HG03159 (cell line): ENCODE results near the gene WAS.

Experiments used
- ATAC-seq: cut with Tn5 transposase; IDR thresholded peaks from one replicate; pipeline ENCODE4 v1.9.1; 2021; ENCODE audit warnings: mild to moderate bottlenecking, moderate library complexity; ENCODE audit not compliant: unreplicated experiment

WAS gene

DNA sequence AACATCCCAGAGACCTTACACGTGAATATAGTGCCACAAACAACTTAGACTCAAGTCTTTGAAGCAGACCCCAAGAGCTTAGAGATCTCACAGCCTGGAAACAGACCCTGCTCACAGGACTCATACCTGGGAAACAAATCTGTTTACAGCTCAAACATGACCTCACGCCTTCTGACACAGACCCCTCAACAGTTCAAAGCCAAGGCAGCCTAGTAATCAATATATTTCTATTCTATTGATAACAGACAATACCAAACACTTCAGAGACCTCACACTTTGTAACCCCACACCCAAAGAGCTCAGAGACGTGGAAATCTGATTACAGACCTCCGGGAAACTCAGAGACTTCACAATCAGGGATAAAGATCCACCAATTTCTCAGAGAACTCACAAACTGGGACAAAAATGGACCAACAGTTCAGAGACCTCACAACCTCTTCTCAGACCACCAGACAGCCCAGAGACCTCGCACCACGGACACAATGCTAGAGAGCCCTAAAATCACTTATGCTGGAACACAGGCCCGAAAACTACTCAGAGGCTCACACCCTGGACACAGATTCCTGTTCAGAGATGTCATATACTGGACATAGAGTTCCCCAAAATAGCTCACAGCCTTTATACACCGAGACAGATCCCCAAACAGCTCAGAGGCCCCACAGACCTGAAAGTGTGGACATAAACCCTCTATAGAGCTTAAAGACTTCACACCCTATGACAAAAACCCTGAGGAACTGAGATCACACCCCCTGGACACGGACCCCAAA lies 27.7 kb downstream of the WAS start:
- no peak for ATAC-seq

DNA sequence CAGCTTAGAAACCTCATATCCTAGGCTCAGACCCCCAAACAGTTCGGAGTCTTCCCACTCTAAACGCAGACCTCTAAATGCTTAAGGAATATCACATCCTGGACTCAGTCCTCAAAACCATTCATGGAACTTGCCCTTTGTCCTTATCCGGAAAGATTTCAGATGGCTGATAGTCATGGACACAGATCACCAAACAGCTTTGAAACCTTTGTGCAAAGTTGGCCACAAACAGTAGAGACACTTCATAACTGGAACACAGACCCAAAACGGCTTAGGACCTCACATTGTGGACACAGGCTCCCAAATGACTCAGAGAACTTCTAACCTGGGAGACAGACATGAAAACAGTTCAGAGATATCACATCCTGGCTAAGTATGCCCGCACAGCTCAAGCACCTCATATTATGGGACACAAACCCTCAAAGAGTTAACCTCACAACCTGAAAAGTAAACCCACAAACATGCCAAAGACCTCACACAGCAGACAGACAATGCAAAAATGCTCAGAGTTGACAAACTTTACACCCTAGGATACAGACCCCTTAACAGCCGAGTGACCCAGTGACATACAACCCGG lies 28.4 kb downstream of the WAS start:
- no peak for ATAC-seq

DNA sequence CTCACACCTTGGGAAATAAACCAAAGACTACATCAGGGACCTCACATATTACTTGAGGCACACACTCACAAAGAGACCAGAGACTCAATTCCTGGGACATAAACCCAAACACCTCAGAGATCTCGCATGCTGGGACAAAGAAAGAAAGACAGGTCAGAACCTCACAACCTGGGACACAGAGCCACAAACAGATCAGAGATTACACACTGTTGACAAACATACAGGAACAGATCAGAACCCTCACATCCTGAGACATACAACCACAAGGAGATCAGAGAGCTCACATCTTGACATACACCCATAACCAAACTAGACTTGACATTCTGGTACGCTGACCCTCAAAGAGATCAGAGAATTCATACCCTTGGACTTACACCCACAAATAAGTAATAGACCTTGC lies 30.2 kb downstream of the WAS start:
- ATAC-seq, result no peak

- ATAC-seq, result no peak
Measured at GRCh38 chrX:48714573-48714972, 31.0 kb downstream of the WAS start.

DNA sequence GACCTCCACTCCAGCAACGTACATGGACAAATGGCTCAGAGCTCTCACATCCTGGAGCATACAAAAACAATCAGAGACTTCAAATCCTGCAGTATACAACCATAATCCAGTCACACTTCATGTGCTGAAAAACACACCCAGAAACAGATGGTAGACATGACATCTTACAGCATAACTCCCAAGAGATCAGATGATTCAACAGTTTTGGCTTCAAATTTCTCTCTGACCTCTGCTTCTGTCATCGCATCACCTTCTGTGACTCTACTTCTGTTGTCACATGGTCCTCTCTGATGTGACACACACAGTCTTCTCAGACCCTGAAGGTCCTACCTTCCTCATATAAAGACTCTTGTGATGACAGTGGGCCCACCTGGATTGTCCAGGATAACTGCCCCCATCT lies 31.5 kb downstream of the WAS start:
- no peak for ATAC-seq

DNA sequence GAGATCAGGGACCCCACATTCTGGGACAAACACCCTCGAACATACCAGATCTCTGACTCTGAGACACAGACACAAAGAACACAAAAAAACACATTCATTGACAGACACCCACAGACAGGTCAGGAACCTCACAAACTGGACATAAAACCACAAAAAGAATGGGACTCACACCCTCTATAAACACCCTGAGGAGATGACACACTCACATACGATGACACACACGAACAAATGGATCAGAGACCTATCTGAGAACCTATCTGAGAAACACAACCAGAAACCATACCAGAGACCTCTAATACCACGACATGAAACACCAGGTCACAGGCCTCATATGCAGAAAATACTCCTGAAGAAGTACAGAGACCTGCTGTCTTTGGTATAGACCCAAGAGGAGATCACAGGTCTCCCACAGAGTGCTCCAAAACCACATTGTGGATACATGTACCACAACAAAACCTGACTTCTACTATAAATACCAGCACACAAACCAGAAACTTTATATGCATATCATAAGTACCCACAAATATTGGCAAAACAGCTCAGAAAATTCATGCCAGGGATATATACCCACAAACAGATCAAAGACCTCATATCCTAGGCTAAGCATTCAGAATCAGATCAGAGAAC lies 32.4 kb downstream of the WAS start:
- no peak for ATAC-seq

- ATAC-seq, result no peak
Measured at GRCh38 chrX:48719958-48720357, 36.4 kb downstream of the WAS start.

- no peak for ATAC-seq
Measured at GRCh38 chrX:48720577-48721250, 37.1 kb downstream of the WAS start.

DNA sequence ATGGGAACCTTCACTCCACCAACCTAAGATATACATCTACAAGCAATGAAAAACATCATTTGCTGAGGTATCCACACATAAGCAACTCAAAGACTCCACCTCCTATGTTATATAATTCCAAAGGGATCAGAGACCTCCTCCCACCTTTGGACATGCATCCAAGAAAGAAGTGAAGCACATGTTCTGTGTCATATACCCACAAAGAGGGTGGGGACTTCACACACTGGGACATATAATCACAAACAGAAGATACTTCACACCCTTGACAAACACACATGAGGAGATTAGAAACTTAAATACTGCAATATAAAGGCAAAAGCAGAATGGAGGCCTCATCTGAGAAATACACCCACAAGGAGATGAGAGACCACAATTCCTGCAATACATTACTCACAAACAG lies 38.3 kb downstream of the WAS start:
- ATAC-seq, result no peak

- ATAC-seq, result no peak
Measured at GRCh38 chrX:48726596-48726995, 43.0 kb downstream of the WAS start.

DNA sequence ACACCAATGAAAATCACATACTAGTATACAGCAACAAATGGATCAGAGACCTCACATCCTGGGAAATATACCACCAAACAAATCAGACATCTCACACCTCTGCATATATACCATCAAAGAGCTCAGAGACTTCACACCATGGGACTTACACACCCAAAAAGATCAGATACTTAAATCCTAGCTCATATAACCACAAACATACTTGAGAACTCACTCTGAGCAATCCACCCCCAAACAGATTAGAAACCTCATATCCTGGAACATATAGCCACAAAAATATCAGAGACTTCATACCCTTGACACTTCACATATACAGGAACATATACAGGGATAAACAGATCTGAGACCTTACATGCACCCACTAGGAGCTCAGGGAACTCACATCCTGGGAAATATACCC lies 45.1 kb downstream of the WAS start:
- no peak for ATAC-seq

GRCh38 chrX:48736303-48736702 lies 52.7 kb downstream of the WAS start:
- no peak for ATAC-seq

- no peak for ATAC-seq
Measured at GRCh38 chrX:48736878-48737212, 53.2 kb downstream of the WAS start.

DNA sequence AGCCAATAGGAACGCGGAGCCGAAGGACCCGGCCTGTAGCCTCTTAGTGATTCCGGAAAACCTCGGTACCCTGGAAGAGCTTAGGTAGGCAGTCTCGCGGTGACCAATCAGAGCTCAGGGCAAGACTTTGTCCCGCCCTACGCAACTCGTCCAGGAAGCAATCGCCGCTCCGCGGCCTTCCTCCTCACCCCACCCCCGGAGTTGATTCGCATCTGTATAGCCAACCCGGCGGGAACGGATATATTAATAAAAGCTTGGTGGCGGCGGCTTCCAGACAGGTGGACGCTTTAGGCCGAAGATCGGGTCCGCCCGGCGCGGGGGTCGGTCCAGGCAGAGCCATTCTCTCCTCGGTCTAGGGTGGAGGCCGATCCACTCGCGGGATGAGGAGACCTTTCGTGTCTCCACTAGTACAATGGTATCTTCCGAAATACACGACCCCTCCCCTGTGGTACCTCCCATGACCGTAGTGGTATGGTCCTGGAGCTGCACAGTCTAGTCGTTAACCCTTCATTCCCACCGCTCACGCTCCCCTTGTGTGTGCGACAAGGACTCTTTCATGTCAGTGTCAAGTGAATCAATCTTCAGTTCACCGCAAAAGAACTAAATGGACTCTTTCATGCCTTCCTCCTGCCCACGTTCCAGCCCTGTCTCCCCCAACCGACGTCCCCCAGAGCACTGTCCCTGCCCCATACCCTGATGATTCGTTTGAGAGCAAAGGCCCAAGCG lies 53.8 kb downstream of the WAS start:
- ATAC-seq, result peak; percentile 97

GRCh38 chrX:48737940-48738339 lies 54.3 kb downstream of the WAS start:
- no peak for ATAC-seq
